Breast epithelium (tissue), 4 donors: ENCODE data around the gene SETBP1. TPM values are rescaled to one million over a fixed set of nuclear protein-coding genes. Genes with fewer than 3 reads are reported as not detected.

Source experiments
- DNase-seq, 2 donors: peaks; one replicate each; pipeline ENCODE4 v3.0.0-alpha.2; 2019; ENCODE audit warnings: low spot score in 2 of 2
- H3K27ac ChIP-seq, 2 donors: fragments of 200-600 bp; sonication (generic) in 1 of 2; one replicate each; pipeline ENCODE4 v1.5.1; 2016 to 2019; ENCODE audit warnings: mild to moderate bottlenecking in 1 of 2
- H3K27me3 ChIP-seq, 2 donors: fragments of 200-600 bp; sonication (generic) in 1 of 2; one replicate each; pipeline versions ENCODE4 v1.5.1 to v1.6.0; 2017 to 2019; ENCODE audit warnings: control low read depth in 1 of 2, mild to moderate bottlenecking in 1 of 2
- H3K36me3 ChIP-seq: fragments of 200-600 bp; one replicate; pipeline ENCODE4 v1.5.1; 2019
- H3K4me1 ChIP-seq, 2 donors: fragments of 200-600 bp; sonication (generic); one replicate each; pipeline ENCODE4 v1.5.1; 2016 to 2019; ENCODE audit warnings: control low read depth in 1 of 2
- H3K4me3 ChIP-seq, 3 donors: fragments of 200-600 bp; sonication (generic); 1 replicate in 2 of 3; 2 replicates in 1 of 3; pipeline ENCODE4 v1.5.1; 2016 to 2019; ENCODE audit warnings: mild to moderate bottlenecking in 3 of 3, moderate library complexity in 2 of 3
- H3K9me3 ChIP-seq, 2 donors: fragments of 200-600 bp; sonication (generic) in 1 of 2; one replicate each; pipeline ENCODE4 v1.5.1; 2016 to 2019; ENCODE audit warnings: control low read depth in 1 of 2
- CTCF ChIP-seq, 3 donors: fragments of 450-650 bp; IDR thresholded peaks; one replicate each; pipeline ENCODE4 v1.5.1; 2016 to 2017; ENCODE audit warnings: antibody characterized with exemption in 3 of 3, mild to moderate bottlenecking in 3 of 3, moderate library complexity in 3 of 3
- POLR2A ChIP-seq: fragments of 450-650 bp; IDR thresholded peaks from one replicate; pipeline ENCODE4 v1.6.1; 2016; ENCODE audit warnings: antibody characterized with exemption, mild to moderate bottlenecking, moderate library complexity
- POLR2AphosphoS5 ChIP-seq, 3 donors: sonication (generic); formaldehyde crosslinking; IDR thresholded peaks; one replicate each; pipeline ENCODE4 v1.6.1; 2017; ENCODE audit warnings: antibody characterized with exemption in 3 of 3
- intact Hi-C: fragments of 100-400 bp; cut with DNase I; formaldehyde crosslinking; loops from one replicate; pipeline ENCODE4 v1.15.1; 2023; ENCODE audit warnings: low total_unique reads
- total RNA-seq, 3 donors: library from RNA; depleted of rRNA; stranded (reverse); fragments of >200 nt; gene quantifications; one replicate each; pipeline ENCODE4 v1.1.0, GENCODE V29; 2016

SETBP1 gene
- total RNA-seq, 3 donors from 2014 or later, result 26.2 to 40.1 (median 37.0) TPM

DNA sequence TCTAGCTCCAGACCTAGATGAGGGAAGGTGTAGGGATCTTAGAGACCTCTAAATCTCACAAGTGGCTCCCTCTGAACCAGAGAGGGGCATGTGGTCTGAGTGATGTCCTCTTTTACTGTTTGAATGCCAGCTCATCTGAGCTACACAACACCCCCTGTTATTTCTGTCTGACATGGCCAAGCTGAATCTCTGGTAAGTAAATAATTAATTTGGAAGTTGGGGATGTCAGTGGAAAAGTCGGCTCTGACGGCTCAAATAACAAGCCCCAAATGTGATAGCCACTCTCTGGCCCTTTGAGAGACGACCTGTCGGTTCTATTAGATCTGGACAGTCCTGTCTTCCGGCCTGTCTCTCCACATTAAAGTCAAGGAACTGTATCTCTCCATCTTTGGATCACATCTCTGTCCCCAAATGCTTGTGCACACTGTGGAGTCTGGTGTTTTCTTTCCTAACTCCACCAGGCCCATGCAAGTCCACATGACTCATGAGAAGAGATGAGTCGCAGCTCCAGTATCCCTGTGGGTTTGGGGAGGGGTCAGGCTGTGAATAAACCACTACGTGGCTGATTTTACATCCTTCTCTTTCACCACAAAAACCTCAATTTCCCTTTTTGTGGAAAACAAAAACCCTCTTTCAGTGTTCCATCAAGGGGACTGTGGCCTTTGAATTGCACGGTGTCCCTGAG is 52.5 kb downstream of the SETBP1 start:
- peaks cover 5 to 6% of the 10 kb centered on the region in 2 donors for H3K4me1 ChIP-seq
- no peak for DNase-seq

GRCh38 chr18:44733754-44734465 is 53.2 kb downstream of the SETBP1 start:
- Histone ChIP-seq H3K4me1 (peaks cover 5 to 6% of the 10 kb centered on the region in 2 donors), H3K27me3 (no peaks in the 10 kb centered on the region), H3K27ac (peak overlapping the region; percentile 78 to 79), H3K36me3 (no peaks in the 10 kb centered on the region), H3K4me3 (no peak overlapping the region), H3K9me3 (no peaks in the 10 kb centered on the region)
- no peak for DNase-seq
- intact Hi-C loops, result no loop called here
- TF ChIP-seq POLR2A (no peak), CTCF (IDR thresholded peaks at IDR 0.05) (no peak), POLR2AphosphoS5 (IDR thresholded peaks at IDR 0.05) (no peak)

More for the DNA sequence above, 52.5 kb downstream of the SETBP1 start:
- no peak for TF ChIP-seq CTCF (IDR thresholded peaks at IDR 0.05)
- TF ChIP-seq POLR2A, result no peak
- TF ChIP-seq POLR2AphosphoS5 (IDR thresholded peaks at IDR 0.05), result no peak
- intact Hi-C loops, result no loop called here
- H3K27ac ChIP-seq, result peak overlapping the region; percentile 78 to 79
- no peaks in the 10 kb centered on the region for H3K27me3 ChIP-seq
- H3K36me3 ChIP-seq, result no peaks in the 10 kb centered on the region
- H3K4me3 ChIP-seq, result no peak overlapping the region
- H3K9me3 ChIP-seq, result no peaks in the 10 kb centered on the region

GRCh38 chr18:44735096-44735495 is 54.4 kb downstream of the SETBP1 start:
- Histone ChIP-seq H3K27ac (no peak overlapping the region), H3K4me1 (peaks cover 5 to 6% of the 10 kb centered on the region in 2 donors)
- no peak for DNase-seq

DNA sequence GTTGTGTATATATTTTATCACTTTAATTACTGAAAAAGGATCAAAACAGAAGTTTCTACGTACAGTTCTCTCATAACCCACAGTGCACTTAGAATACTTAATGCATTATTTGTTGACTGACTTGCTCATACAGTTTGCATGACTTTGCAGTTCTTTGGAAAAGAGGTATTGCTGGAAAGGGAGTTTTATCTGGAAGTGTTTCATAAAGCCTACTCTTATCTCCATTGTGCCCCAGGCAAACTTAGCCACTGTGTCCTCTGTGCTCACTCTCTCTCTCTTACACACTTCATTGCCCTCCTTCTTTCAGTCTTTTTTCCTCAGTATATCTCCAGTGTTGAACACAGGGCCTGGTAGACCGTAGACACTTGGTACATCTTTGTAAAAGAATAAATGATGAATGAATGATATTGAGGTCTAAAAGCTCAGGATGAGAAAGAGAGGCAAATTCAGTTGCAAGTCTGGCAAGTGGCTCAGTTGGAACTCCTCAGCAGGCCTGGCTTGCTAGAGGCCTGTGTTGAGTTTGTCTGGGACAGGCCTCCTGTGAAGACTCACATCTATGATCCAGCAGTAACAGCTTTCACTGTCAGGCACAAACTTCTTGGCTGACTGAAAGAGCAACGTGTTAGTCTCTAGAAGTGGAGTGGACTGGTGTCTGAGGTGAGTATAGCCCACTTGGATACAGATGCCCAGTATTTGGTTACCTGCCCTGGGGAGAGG is 56.1 kb downstream of the SETBP1 start:
- intact Hi-C loops, result no loop called here
- H3K4me3 ChIP-seq, result no peak overlapping the region
- no peak for DNase-seq
- H3K4me1 ChIP-seq, result peaks cover 0 to 6% of the 10 kb centered on the region in 2 donors
- peak overlapping the region; percentile 11 to 22 for H3K27ac ChIP-seq
- TF ChIP-seq POLR2AphosphoS5 (IDR thresholded peaks at IDR 0.05), result no peak
- no peak for TF ChIP-seq POLR2A
- H3K36me3 ChIP-seq, result no peaks in the 10 kb centered on the region
- H3K9me3 ChIP-seq, result no peaks in the 10 kb centered on the region
- H3K27me3 ChIP-seq, result no peaks in the 10 kb centered on the region

More at GRCh38 chr18:44735096-44735495, 54.4 kb downstream of the SETBP1 start:
- TF ChIP-seq CTCF (IDR thresholded peaks at IDR 0.05) (no peak), POLR2AphosphoS5 (IDR thresholded peaks at IDR 0.05) (no peak), POLR2A (no peak)
- Histone ChIP-seq H3K4me3 (no peak overlapping the region), H3K9me3 (no peaks in the 10 kb centered on the region), H3K36me3 (no peaks in the 10 kb centered on the region), H3K27me3 (no peaks in the 10 kb centered on the region)
- intact Hi-C loops, result no loop called here

- no peaks in the 10 kb centered on the region for H3K9me3 ChIP-seq
- no peak for TF ChIP-seq POLR2AphosphoS5 (IDR thresholded peaks at IDR 0.05)
- no peak for TF ChIP-seq POLR2A
- H3K4me3 ChIP-seq, result no peak overlapping the region
- H3K4me1 ChIP-seq, result peaks cover 0 to 7% of the 10 kb centered on the region in 2 donors
- intact Hi-C loops, result no loop called here
- DNase-seq, result no peak
- peak overlapping the region in 1 of 2 donors; percentile 22 for H3K27ac ChIP-seq
- no peaks in the 10 kb centered on the region for H3K27me3 ChIP-seq
- H3K36me3 ChIP-seq, result no peaks in the 10 kb centered on the region
Observed at GRCh38 chr18:44737623-44738022, 56.9 kb downstream of the SETBP1 start.
